ENCODE measurements around the gene SYT1.

The SYT1 gene

DNA sequence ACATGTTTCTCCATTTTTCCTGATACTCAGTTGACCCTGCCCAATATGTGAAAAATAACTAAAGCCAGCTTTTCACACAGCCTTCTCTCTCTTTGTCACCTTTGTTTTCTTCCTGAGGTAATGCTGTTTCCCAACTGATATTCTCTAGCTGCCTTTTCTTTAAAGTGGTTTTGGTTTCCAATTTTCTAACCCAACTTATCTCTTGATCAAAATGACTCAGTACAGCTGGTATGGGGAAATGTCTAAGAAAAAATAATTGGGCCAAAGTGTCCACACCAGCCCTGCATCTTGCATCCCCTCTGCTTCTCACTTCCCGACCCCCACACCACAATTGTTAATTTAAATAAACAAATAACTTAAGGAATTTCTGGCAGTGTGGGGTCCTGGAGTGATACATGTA, 193.8 kb downstream of the SYT1 start:
- no peak for DNase-seq (ENCODE audit: low spot score)

- no peak for DNase-seq (ENCODE audit: low spot score)
Measured at GRCh38 chr12:79059557-79059956, 195.0 kb downstream of the SYT1 start.

DNA sequence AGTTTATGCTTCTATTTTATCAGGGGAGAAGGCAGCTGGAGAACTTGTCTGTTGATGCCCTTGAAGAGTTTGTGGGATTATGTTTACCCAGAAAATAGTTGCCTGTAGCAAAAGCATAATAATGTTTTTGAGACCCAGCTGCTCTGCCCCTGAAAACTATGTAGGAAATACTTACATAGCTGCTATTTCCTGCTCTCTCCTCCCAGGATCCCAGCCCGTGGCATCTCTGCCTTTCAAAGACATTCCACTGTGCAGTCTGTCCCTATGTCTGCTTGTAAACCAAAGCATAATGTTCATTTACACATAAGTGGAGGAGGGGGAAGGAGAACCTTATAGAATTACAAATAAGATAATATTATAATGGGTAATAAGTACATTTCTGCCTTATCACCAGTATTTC, 198.7 kb downstream of the SYT1 start:
- DNase-seq (ENCODE audit: low spot score), result no peak

DNA sequence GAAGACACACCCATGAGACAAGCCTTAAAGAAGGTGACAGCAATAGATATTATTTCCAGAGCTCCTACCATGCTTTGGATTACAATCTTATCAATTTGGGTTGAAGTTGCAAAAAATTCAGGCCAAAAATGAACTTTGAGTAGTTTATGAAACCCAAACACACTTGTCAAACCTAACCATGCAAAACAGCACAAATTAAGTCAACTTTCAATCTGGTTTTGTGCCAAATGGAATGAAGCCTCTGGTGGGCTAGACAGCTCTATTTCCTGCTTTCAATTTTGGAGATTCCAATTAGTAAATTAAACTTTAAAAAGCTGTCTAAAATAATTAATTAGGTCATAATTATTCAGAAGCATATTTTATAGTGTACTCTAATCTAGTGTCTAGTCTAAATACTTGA, 203.4 kb downstream of the SYT1 start:
- DNase-seq (ENCODE audit: low spot score), result no peak

DNA sequence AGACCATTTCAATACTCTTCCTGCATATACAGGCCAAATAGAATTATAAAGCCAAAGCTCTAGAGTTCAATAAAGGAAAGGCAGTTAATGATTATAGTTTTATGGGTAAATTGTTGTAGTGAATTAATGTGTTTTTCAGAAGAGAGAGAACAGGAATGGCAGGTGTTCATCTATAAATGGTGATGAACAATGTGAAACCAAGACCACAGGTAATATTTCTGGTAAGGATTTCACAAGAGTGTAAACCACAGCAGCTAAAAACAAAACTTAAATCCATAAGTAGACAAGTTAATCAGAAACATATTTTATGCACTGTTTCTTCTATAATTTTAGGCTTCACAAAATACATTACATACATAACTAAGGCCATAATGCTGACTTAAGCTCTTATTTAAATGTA, 204.4 kb downstream of the SYT1 start:
- DNase-seq (ENCODE audit: low spot score), result no peak

DNA sequence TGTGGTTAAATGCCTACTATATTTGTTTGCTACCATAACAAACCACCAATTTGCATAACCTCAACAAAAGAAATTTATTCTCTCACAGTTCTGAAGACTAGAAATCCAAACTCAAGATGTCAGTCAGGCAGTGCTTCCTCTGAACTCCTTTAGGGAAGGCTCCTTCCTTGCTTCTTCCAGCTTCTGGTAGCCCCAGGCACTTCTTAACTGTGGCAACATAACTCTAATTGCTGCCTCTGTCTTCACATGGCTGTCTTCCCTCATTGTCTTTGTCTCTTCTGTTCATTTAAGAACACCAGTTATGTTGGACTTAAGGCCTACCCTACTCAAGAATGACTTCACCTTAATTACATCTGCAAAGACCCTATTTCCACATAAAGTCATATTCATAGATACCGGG, 206.9 kb downstream of the SYT1 start:
- DNase-seq (ENCODE audit: low spot score), result no peak

DNA sequence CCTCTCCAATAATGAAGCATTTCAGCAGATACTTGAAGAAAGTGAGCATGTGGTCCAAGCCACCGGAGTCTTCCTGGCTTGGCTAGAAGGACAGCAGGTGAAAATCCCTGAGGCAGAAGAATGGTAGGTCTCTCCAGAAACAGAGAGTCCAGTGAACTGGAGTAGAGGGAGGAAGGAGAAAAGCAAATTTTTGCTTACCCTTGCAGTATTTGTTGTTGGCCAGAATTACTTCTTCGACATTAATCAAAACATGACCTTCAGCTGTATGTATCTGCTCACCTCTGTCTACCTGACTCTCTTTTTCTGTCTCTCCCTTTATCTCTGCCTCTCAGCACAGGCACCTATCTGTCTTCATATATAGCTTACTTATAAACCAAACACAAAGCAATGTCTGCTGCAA, 208.9 kb downstream of the SYT1 start:
- DNase-seq (ENCODE audit: low spot score), result no peak

- no peak for DNase-seq (ENCODE audit: low spot score)
Measured at GRCh38 chr12:79082595-79082994, 218.0 kb downstream of the SYT1 start.

GRCh38 chr12:79083181-79083580, 218.6 kb downstream of the SYT1 start:
- no peak for DNase-seq (ENCODE audit: low spot score)

DNA sequence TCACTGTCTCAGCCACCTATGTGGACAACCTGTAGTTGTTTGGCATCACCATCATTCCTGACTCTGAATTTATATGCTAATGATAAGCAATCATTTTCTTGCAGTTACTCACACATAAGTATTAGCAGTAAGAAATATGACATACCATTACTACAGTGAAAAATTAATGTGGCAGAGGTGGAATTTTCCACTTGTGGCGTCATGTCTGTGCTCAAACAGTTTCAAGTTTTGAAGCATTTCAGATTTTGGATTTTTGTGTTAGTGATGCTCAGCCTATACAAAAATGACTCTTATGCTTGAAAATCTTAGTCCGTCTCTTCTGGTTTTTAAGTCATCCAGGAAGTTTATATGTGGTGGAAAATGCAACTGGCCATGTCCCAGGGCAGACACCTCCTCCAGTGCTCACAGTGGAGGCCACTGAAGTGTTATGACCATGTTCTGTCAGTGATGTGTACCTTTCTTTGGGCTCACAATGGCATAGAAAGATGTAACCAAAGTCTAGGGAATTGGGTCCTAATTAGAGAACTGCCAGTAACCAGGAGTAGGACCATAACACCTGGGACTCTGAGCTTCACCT, 220.6 kb downstream of the SYT1 start:
- DNase-seq (ENCODE audit: low spot score), result no peak

DNA sequence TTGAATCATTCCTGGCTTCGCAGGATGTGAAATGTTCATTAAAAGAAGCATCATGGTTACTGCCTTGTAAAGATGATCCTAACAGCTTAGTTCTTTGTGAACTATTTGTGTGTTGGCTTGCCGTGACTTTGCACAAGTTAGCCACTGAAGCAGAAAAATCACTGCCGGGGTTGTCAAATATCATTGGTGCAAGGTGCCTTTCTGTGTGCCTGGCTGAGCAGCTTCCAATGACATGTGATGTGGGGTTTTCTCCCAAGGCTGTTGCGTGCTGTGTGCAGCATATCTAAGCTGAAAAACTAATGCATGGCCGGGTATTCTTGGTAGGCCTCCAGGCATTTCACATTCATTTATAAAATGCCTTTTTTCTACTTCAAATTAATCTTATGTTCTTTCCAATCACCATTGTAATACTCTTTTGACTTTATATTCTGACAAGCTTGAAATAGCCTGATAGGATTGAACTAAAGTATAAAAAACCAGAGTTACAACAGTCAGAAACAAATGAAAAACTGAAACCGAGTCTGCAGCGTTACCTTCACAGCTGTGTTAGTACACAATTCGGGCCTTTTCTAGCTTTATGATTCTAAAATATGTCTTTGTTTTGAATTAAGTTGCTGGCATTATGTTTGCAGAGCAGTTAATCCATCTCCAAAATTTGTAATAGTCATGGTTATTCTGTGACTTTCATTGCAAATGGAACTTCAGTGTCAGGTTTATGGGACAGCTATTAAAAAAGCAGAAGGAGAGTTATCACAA, 222.1 kb downstream of the SYT1 start:
- no peak for DNase-seq (ENCODE audit: low spot score)

GRCh38 chr12:79098530-79098929, 234.0 kb downstream of the SYT1 start:
- no peak for DNase-seq (ENCODE audit: low spot score)

DNA sequence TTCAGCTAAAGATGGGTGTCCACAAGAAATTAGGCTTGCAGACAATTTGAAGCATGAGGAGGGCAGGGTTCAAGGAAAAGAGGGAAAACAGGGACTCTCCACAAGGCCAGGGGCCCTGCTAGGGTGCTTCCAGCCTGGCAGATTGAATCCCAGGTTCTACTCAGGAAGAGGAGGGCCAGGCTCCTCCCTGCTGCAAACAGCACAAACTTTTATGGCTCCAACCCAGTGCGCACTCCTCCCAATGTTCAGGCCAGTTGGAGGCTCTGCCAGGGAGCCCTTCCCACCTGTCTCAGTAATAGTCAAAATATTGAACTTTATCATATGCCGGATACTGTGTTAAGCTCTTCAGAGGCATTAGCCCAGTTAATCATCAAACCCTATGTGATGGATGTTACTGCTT, 244.4 kb downstream of the SYT1 start:
- DNase-seq (ENCODE audit: low spot score), result no peak

- DNase-seq (ENCODE audit: low spot score), result no peak
Measured at GRCh38 chr12:79114896-79115295, 250.3 kb downstream of the SYT1 start.

- DNase-seq (ENCODE audit: low spot score), result no peak
Measured at GRCh38 chr12:79115743-79116142, 251.2 kb downstream of the SYT1 start.

DNA sequence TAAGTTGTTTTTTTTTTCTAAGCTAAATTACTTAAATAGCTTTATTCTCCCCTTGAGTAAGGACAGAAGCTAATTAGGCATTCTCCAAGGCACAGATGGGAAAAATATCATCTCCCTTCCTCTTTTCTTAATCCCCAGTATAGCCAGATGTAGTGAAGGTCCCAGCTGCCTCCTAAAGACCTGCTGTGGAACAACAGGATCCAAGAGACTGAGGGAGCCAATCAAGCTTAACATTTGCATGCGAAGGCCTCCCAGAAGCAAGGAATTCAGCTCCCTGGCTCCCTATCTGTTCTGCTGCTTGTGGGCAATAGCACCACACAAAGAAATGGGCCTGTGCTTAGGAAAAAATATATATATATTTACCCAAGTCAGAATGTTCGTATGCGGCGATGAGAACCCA, 255.2 kb downstream of the SYT1 start:
- no peak for DNase-seq (ENCODE audit: low spot score)

DNA sequence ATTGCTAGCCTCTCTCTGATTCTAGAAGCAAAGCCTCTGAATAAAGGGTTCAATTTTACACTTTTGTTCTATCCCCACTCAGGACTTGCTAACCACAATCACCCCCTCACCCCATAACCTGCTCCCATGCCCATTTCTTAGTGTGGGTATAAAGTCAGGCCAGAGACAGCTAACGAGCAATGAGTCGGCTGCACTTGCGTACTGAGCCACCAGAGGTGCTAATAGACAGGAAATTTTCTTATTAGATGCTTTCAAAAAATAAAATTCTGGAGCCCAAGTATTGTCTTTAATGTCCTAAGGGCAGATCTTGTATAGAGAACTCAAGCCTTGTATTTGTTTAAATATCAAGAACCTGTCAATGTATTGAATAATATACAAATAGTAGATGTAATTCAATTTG, 256.9 kb downstream of the SYT1 start:
- DNase-seq (ENCODE audit: low spot score), result no peak

DNA sequence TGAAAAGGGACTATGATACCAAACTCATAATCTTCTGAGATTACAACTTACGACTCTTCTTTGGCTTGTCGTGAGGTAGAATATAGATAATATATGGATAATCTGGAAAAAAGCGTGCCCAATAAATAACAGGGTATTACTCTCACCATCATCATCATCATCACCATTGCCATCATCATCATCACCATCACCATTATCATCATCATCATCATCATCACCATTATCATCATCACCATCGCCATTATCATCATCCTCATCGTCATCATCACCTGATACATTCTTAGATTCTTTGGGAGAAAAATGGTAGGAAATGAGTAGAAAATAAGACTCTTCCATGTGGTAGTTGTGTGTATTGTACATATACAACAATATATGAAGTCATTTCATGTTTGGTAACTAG, 259.8 kb downstream of the SYT1 start:
- DNase-seq (ENCODE audit: low spot score), result no peak

GRCh38 chr12:79125358-79125757, 260.8 kb downstream of the SYT1 start:
- DNase-seq (ENCODE audit: low spot score), result no peak

- DNase-seq (ENCODE audit: low spot score), result no peak
Measured at GRCh38 chr12:79127271-79127751, 262.7 kb downstream of the SYT1 start.

DNA sequence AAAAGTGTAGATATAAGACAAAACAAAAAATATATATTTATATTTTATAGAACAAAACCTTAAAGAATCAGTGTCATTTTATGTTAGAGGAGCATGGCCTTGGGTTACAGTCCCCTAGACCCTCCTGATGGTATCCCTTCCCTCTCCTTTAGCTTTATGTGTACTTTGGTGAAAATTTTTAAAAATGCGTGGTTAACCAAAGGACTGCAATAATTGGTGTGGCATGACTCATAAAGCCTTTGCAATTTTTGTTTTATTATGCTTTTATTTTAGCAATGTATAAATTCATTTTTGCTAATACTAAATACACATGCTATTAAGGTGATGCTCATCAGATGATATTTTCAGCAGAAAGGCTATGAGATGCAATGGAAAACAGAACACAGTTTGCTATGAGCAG, 264.4 kb downstream of the SYT1 start:
- DNase-seq (ENCODE audit: low spot score), result no peak

DNA sequence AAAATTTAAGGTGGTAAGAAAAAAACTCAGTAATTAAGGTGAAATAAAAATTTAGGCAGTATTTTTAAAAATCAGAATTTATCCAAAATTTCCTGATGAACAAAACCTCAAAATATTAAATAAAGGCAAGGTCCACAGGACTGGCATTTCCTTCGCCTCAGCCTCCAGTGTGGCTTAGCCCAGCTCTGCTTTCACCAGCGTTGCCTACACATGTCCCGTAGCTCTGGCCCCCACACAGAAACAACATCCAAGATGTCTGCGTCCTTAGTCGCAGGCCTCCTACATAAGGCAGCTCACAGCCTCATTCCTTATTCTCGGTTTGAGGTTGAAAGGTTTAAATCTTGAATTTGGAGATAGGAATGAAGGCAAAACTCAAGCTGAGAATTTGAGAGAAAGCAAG, 274.3 kb downstream of the SYT1 start:
- no peak for DNase-seq (ENCODE audit: low spot score)

- DNase-seq (ENCODE audit: low spot score), result no peak
Measured at GRCh38 chr12:79140711-79141110, 276.1 kb downstream of the SYT1 start.

- no peak for DNase-seq (ENCODE audit: low spot score)
Measured at GRCh38 chr12:79141776-79142175, 277.2 kb downstream of the SYT1 start.

All from globus pallidus (tissue), 1 donor.